Esophagus squamous epithelium (tissue), 5 donors: ENCODE data around the gene ARL4D. TPM values are rescaled to one million over a fixed set of nuclear protein-coding genes. Genes with fewer than 3 reads are reported as not detected.

ENCODE experiments used
- DNase-seq: peaks from one replicate; lab custom pipeline; 2025; lab: John Stamatoyannopoulos, UW
- H3K27ac ChIP-seq, 4 donors: fragments of 200-600 bp; sonication (generic); one replicate each; pipeline ENCODE4 v1.5.1; 2016 to 2019; ENCODE audit warnings: mild to moderate bottlenecking in 1 of 4
- H3K27me3 ChIP-seq, 4 donors: fragments of 200-600 bp; sonication (generic); 1 replicate in 3 of 4; 2 replicates in 1 of 4; pipeline versions ENCODE4 v1.5.1 to v1.6.0; 2017 to 2021; ENCODE audit warnings: antibody characterized with exemption in 1 of 4
- H3K36me3 ChIP-seq, 3 donors: fragments of 200-600 bp; sonication (generic); one replicate each; pipeline ENCODE4 v1.5.1; 2016 to 2019
- H3K4me1 ChIP-seq, 3 donors: fragments of 200-600 bp; sonication (generic); one replicate each; pipeline ENCODE4 v1.5.1; 2017 to 2019
- H3K4me3 ChIP-seq, 4 donors: fragments of 200-600 bp; sonication (generic); 1 replicate in 3 of 4; 2 replicates in 1 of 4; pipeline ENCODE4 v1.5.1; 2016 to 2019; ENCODE audit warnings: mild to moderate bottlenecking in 2 of 4, moderate library complexity in 1 of 4
- H3K9me3 ChIP-seq, 3 donors: fragments of 200-600 bp; sonication (generic); one replicate each; pipeline ENCODE4 v1.5.1; 2016 to 2019
- POLR2A ChIP-seq, 4 donors: fragments of 450-650 bp; IDR thresholded peaks; one replicate each; pipeline ENCODE4 v1.6.1; 2017; ENCODE audit warnings: antibody characterized with exemption in 4 of 4, mild to moderate bottlenecking in 4 of 4, moderate library complexity in 3 of 4
- WGBS, 2 donors: methylation state at CpG; one replicate each; pipeline ENCODE4 v1.1.5; 2018; 5-methylcytosine and 5-hydroxymethylcytosine counted together
- intact Hi-C: fragments of 100-400 bp; cut with DNase I; formaldehyde crosslinking; loops from one replicate; pipeline ENCODE4 v1.15.0; 2022
- small RNA-seq, 4 donors: library from RNA; depleted of rRNA; stranded (forward); fragments of <200 nt; gene quantifications; one replicate each; pipeline ENCODE3, GENCODE V24; 2016
- total RNA-seq, 4 donors: library from RNA; depleted of rRNA; stranded (reverse); fragments of >200 nt; gene quantifications; one replicate each; pipeline ENCODE4 v1.1.0, GENCODE V29; 2016
- TF ChIP-seq, protein P1 (sequence below), 6 experiments: fragments of 450-650 bp in 4 of 6; fragments of 200-600 bp in 2 of 6; sonication (generic) in 2 of 6; IDR thresholded peaks; one replicate each; pipeline ENCODE4 v1.5.1; 2016 to 2019; ENCODE audit warnings: antibody characterized with exemption in 6 of 6, mild to moderate bottlenecking in 4 of 6, moderate library complexity in 4 of 6
- donor health status: DM: yes; HTN: yes; CAD: no.

Gene ARL4D
- total RNA-seq, 4 donors from 2014 or later, result 54.2 to 94.1 (median 61.5) TPM

DNA sequence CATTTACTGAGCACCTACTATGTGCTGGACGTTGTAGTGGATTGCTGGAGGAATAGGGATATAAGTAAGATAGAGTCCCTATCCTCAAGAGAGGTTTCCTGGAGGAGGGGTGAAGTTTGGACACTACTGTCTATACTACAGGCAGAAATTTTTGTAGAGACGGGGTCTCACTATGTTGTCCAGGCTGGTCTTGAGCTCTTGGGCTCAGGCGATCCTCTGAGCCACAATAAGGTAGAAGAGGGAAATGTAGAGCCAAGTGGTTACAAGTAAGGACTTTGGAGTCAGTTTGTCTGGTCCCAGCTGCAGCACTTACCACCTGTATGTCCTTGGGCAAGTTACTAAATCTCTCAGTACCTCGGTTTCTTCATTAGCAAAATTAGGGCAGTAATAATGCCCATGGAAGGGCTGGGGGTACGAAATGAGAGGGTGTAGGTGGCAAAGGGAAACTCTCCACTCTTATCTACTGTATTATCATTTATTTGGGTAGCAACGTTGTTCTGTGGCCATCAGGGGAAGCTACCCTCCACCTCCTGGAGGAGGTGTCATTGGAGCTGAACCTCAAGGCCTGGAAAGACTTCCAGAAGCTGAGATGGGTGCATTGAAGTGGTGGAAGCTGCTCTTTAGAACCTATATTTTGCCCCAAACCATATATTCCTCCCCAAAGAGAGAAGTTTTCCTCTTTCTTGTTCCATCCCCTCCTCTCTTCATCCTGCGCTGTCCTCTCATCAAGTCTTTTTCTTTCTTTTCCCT lies 50.1 kb downstream of the ARL4D start:
- Histone ChIP-seq H3K27ac (peak overlapping the region; percentile 38 to 57 (median 51)), H3K36me3 (no peaks in the 10 kb centered on the region)

DNA sequence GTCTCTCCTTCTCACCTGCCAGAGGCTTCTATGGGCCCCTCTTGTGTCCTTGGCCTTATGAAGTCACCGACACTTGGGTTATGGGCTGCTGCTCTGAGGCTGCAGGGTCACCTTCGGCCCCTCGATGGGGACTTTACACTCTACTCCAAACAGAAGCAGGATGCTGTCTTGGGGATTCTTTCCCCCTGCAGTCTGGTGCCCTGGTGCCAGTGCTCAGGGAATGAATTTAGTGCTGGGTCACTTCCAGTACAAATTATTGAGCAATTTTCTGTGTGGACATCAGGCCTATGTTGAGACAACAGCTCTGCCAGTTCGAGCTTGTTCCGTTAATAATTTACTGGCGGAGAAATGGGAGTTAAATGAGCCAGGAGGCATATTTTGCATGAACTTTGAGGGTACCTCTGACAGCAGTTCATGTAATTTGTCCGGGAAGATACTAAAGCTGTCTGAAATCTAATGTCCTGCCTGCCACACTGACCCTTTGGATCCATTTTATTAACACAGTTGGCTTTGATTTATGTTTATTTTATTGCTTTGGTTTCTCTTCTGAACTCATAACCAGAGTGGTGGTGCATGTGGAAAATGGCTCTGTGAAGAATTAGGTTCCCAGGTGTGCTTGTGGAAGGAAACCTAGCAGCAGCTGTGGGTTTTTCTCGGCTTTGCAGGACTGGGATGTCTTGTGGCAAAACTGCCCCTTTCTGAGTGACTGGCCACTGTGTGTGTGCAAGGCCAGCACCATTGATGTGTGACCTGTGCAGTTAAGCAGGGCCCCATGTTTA lies 50.9 kb downstream of the ARL4D start:
- H3K4me3 ChIP-seq, result no peak overlapping the region
- no peaks in the 10 kb centered on the region for H3K9me3 ChIP-seq
- H3K36me3 ChIP-seq, result no peaks in the 10 kb centered on the region
- WGBS, 2 donors, result 39 to 44% methylated on average over 8 of the region's 8 CpGs
- no peak for DNase-seq
- H3K27ac ChIP-seq, result peak overlapping the region; percentile 38 to 57 (median 51)
- TF ChIP-seq, protein P1, sequence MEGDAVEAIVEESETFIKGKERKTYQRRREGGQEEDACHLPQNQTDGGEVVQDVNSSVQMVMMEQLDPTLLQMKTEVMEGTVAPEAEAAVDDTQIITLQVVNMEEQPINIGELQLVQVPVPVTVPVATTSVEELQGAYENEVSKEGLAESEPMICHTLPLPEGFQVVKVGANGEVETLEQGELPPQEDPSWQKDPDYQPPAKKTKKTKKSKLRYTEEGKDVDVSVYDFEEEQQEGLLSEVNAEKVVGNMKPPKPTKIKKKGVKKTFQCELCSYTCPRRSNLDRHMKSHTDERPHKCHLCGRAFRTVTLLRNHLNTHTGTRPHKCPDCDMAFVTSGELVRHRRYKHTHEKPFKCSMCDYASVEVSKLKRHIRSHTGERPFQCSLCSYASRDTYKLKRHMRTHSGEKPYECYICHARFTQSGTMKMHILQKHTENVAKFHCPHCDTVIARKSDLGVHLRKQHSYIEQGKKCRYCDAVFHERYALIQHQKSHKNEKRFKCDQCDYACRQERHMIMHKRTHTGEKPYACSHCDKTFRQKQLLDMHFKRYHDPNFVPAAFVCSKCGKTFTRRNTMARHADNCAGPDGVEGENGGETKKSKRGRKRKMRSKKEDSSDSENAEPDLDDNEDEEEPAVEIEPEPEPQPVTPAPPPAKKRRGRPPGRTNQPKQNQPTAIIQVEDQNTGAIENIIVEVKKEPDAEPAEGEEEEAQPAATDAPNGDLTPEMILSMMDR (IDR thresholded peaks at IDR 0.05), result no peak
- TF ChIP-seq POLR2A (IDR thresholded peaks at IDR 0.05), result no peak
- H3K4me1 ChIP-seq, result peaks cover 0 to 47% (median 13%) of the 10 kb centered on the region in 3 donors
- no peaks in the 10 kb centered on the region for H3K27me3 ChIP-seq
- intact Hi-C loops, result no loop called here

More for the DNA sequence above, 50.1 kb downstream of the ARL4D start:
- no peak for TF ChIP-seq POLR2A (IDR thresholded peaks at IDR 0.05)
- intact Hi-C loops, result no loop called here
- no peak overlapping the region for H3K4me3 ChIP-seq
- H3K9me3 ChIP-seq, result no peaks in the 10 kb centered on the region
- peaks cover 0 to 49% (median 13%) of the 10 kb centered on the region in 3 donors for H3K4me1 ChIP-seq
- no peaks in the 10 kb centered on the region for H3K27me3 ChIP-seq
- 60 to 81% methylated on average over 7 of the region's 7 CpGs for WGBS, 2 donors
- no peak for DNase-seq

Small RNA genes within 50 kb of the gene (small RNA-seq; reads per million reads assigned to genes)
- gene RNU6-1137P (0 reads per million in 4 donors), gene RNU6-406P (0 reads per million in 4 donors), gene RNU6-470P (0 reads per million in 4 donors)

Other genes with a start within 250 kb of the ARL4D start
- gene NBR1, start 227.8 kb upstream of the ARL4D start, total RNA-seq, result 10 to 100 TPM; 30.6 to 61.6 (median 42.0) TPM
- 1 to 10 TPM in 3 of 4 donors, under 1 TPM in 1; 0.27 to 2.5 (median 1.6) TPM for gene TMEM106A, start 187.1 kb upstream of the ARL4D start, total RNA-seq
- gene CCDC200, start 170.4 kb upstream of the ARL4D start, total RNA-seq, result not detected
- not detected for gene RNU2-1, start 165.0 kb upstream of the ARL4D start, total RNA-seq
- gene DHX8, start 85.0 kb downstream of the ARL4D start, total RNA-seq, result 10 to 100 TPM; 28.1 to 32.3 (median 31.0) TPM
- gene ETV4, start 147.3 kb downstream of the ARL4D start, total RNA-seq, result 10 to 100 TPM in 1 of 4 donors, 1 to 10 TPM in 3; 3.7 to 11.1 (median 6.9) TPM